Activated naive CD4-positive, alpha-beta T cell treated with anti-CD3 and anti-CD28 coated beads for 36 hours (primary cell): ENCODE results near the gene CEP85L. TPM values are rescaled to one million over a fixed set of nuclear protein-coding genes. Genes with fewer than 3 reads are reported as not detected.
"Not testable (repeated sequence)": the region's sequence is repeated elsewhere in the genome, so short reads cannot be mapped to it uniquely, and the experiment has no call there.

Experiments
- CTCF ChIA-PET: fragments of 350-600 bp; sonication (Branson Sonifier 250); formaldehyde crosslinking; loops from one replicate; lab custom pipeline; 2021; ENCODE audit warnings: antibody characterized with exemption; lab: Charles Lee
- DNase-seq: peaks from one replicate; pipeline ENCODE4 v3.0.0-alpha.2; 2020
- H3K27ac Mint-ChIP-seq: one replicate; pipeline ENCODE4 v1.8.0; 2021; ENCODE audit warnings: mild to moderate bottlenecking, mixed read lengths
- H3K27me3 Mint-ChIP-seq: one replicate; pipeline ENCODE4 v1.8.0; 2021; ENCODE audit warnings: low read depth, mixed read lengths
- H3K36me3 Mint-ChIP-seq: one replicate; pipeline ENCODE4 v1.8.0; 2021; ENCODE audit warnings: low read depth, mixed read lengths
- H3K4me1 Mint-ChIP-seq: one replicate; pipeline ENCODE4 v1.8.0; 2021; ENCODE audit warnings: low read depth, mixed read lengths
- H3K4me3 Mint-ChIP-seq: one replicate; pipeline ENCODE4 v1.8.0; 2021; ENCODE audit warnings: mild to moderate bottlenecking, moderate library complexity, mixed read lengths
- H3K9me3 Mint-ChIP-seq: one replicate; pipeline ENCODE4 v1.8.0; 2021; ENCODE audit warnings: mixed read lengths
- intact Hi-C: fragments of 100-400 bp; cut with micrococcal nuclease; formaldehyde crosslinking; loops from one replicate; pipeline ENCODE4 v1.15.1; 2023
- total RNA-seq, 2 experiments: library from RNA; stranded (reverse); gene quantifications; one replicate each; pipeline ENCODE4 v1.2.3, GENCODE V29; 2021

Gene CEP85L
- total RNA-seq, 2 experiments from 2014 or later: 31.4 to 31.9 TPM

GRCh38 chr6:118468682-118469465 lies 182.5 kb downstream of the CEP85L start:
- H3K9me3 Mint-ChIP-seq: no peaks in the 10 kb centered on the region
- no peaks in the 10 kb centered on the region for H3K27me3 Mint-ChIP-seq
- DNase-seq: no peak
- intact Hi-C loops: no loop called here
- H3K4me1 Mint-ChIP-seq: peaks cover 15% of the 10 kb centered on the region
- H3K36me3 Mint-ChIP-seq: peaks cover 39% of the 10 kb centered on the region
- H3K4me3 Mint-ChIP-seq: no peak overlapping the region
- CTCF ChIA-PET: no interaction called here
- H3K27ac Mint-ChIP-seq: no peak overlapping the region

- intact Hi-C loops: no loop called here
Observed at GRCh38 chr6:118467181-118467580, 184.2 kb downstream of the CEP85L start.

GRCh38 chr6:118464620-118465019 lies 186.8 kb downstream of the CEP85L start:
- no peak for DNase-seq
- no peak overlapping the region for H3K4me3 Mint-ChIP-seq
- H3K27ac Mint-ChIP-seq: no peak overlapping the region
- H3K27me3 Mint-ChIP-seq: no peaks in the 10 kb centered on the region
- no peaks in the 10 kb centered on the region for H3K9me3 Mint-ChIP-seq
- CTCF ChIA-PET: no interaction called here
- peaks cover 15% of the 10 kb centered on the region for H3K4me1 Mint-ChIP-seq
- H3K36me3 Mint-ChIP-seq: peaks cover 37% of the 10 kb centered on the region
- intact Hi-C loops: no loop called here

More at GRCh38 chr6:118467181-118467580, 184.2 kb downstream of the CEP85L start:
- Mint-ChIP-seq H3K27me3 (no peaks in the 10 kb centered on the region), H3K36me3 (peaks cover 37% of the 10 kb centered on the region), H3K27ac (no peak overlapping the region), H3K4me1 (peaks cover 15% of the 10 kb centered on the region), H3K4me3 (no peak overlapping the region), H3K9me3 (no peaks in the 10 kb centered on the region)
- no peak for DNase-seq
- CTCF ChIA-PET: no interaction called here

GRCh38 chr6:118460958-118461470 lies 190.4 kb downstream of the CEP85L start:
- no peaks in the 10 kb centered on the region for H3K27me3 Mint-ChIP-seq
- no peak overlapping the region for H3K4me3 Mint-ChIP-seq
- H3K9me3 Mint-ChIP-seq: peaks cover 4% of the 10 kb centered on the region
- H3K27ac Mint-ChIP-seq: no peak overlapping the region
- CTCF ChIA-PET: interaction anchor here (0.6 to 0.7 kb wide), 3 partner anchors 57 to 199 kb away, joined by 3 to 4 read pairs (median 4); no protein-coding TSS in a partner anchor
- DNase-seq: no peak
- intact Hi-C loops: no loop called here
- peaks cover 12% of the 10 kb centered on the region for H3K36me3 Mint-ChIP-seq
- H3K4me1 Mint-ChIP-seq: no peaks in the 10 kb centered on the region

- intact Hi-C loops: no loop called here
- no peaks in the 10 kb centered on the region for H3K4me1 Mint-ChIP-seq
- peaks cover 31% of the 10 kb centered on the region for H3K9me3 Mint-ChIP-seq
- no peak for DNase-seq
- H3K36me3 Mint-ChIP-seq: peaks cover 6% of the 10 kb centered on the region
- H3K27ac Mint-ChIP-seq: no peak overlapping the region
- CTCF ChIA-PET: no interaction called here
- H3K4me3 Mint-ChIP-seq: no peak overlapping the region
- no peaks in the 10 kb centered on the region for H3K27me3 Mint-ChIP-seq
Observed at GRCh38 chr6:118456982-118457381, 194.4 kb downstream of the CEP85L start.

GRCh38 chr6:118451839-118452238 lies 199.6 kb downstream of the CEP85L start:
- Mint-ChIP-seq H3K4me1 (no peaks in the 10 kb centered on the region), H3K36me3 (peaks cover 7% of the 10 kb centered on the region), H3K27me3 (no peaks in the 10 kb centered on the region), H3K9me3 (peaks cover 57% of the 10 kb centered on the region), H3K27ac (no peak overlapping the region), H3K4me3 (no peak overlapping the region)
- no peak for DNase-seq
- CTCF ChIA-PET: no interaction called here
- intact Hi-C loops: no loop called here

GRCh38 chr6:118444796-118445195 lies 206.6 kb downstream of the CEP85L start:
- Mint-ChIP-seq H3K27ac (no peak overlapping the region), H3K9me3 (peaks cover 47% of the 10 kb centered on the region), H3K36me3 (peaks cover 23% of the 10 kb centered on the region), H3K4me1 (no peaks in the 10 kb centered on the region), H3K4me3 (no peak overlapping the region), H3K27me3 (no peaks in the 10 kb centered on the region)
- DNase-seq: no peak
- CTCF ChIA-PET: no interaction called here
- intact Hi-C loops: no loop called here

- no peak overlapping the region for H3K27ac Mint-ChIP-seq
- peaks cover 13% of the 10 kb centered on the region for H3K36me3 Mint-ChIP-seq
- DNase-seq: no peak
- no peaks in the 10 kb centered on the region for H3K4me1 Mint-ChIP-seq
- peaks cover 46% of the 10 kb centered on the region for H3K9me3 Mint-ChIP-seq
- H3K4me3 Mint-ChIP-seq: no peak overlapping the region
- intact Hi-C loops: no loop called here
- H3K27me3 Mint-ChIP-seq: no peaks in the 10 kb centered on the region
- CTCF ChIA-PET: interaction anchor here (1.2 kb wide), 1 partner anchor 18 kb away, joined by 4 read pairs; no protein-coding TSS in a partner anchor
Observed at GRCh38 chr6:118436482-118436881, 214.9 kb downstream of the CEP85L start.

- H3K27me3 Mint-ChIP-seq, H3K4me1 Mint-ChIP-seq, DNase-seq, H3K4me3 Mint-ChIP-seq, CTCF ChIA-PET, H3K27ac Mint-ChIP-seq, intact Hi-C loops: not testable (repeated sequence)
- Mint-ChIP-seq H3K9me3 (peaks cover 41% of the 10 kb centered on the region), H3K36me3 (peaks cover 17% of the 10 kb centered on the region)
Observed at GRCh38 chr6:118434147-118434546, 217.2 kb downstream of the CEP85L start.

GRCh38 chr6:118421312-118421711 lies 230.1 kb downstream of the CEP85L start:
- CTCF ChIA-PET: not testable (repeated sequence)

GRCh38 chr6:118419448-118420394 lies 231.7 kb downstream of the CEP85L start:
- no peak for DNase-seq
- H3K4me1 Mint-ChIP-seq: no peaks in the 10 kb centered on the region
- no peaks in the 10 kb centered on the region for H3K27me3 Mint-ChIP-seq
- peaks cover 18% of the 10 kb centered on the region for H3K36me3 Mint-ChIP-seq
- CTCF ChIA-PET: no interaction called here
- H3K9me3 Mint-ChIP-seq: peaks cover 11% of the 10 kb centered on the region
- no peak overlapping the region for H3K4me3 Mint-ChIP-seq
- no peak overlapping the region for H3K27ac Mint-ChIP-seq
- intact Hi-C loops: no loop called here

More at GRCh38 chr6:118421312-118421711, 230.1 kb downstream of the CEP85L start:
- Mint-ChIP-seq H3K36me3 (peaks cover 30% of the 10 kb centered on the region), H3K9me3 (peaks cover 18% of the 10 kb centered on the region)
- H3K4me3 Mint-ChIP-seq, intact Hi-C loops, H3K4me1 Mint-ChIP-seq, H3K27me3 Mint-ChIP-seq, H3K27ac Mint-ChIP-seq, DNase-seq: not testable (repeated sequence)
